Adipose tissue (tissue), 3 donors: ENCODE measurements around the gene NUPR1. TPM values are rescaled to one million over a fixed set of nuclear protein-coding genes. Genes with fewer than 3 reads are reported as not detected.
"Not testable (repeated sequence)": the region's sequence is repeated elsewhere in the genome, so short reads cannot be mapped to it uniquely, and the experiment has no call there.

Source experiments
- H3K27ac ChIP-seq: one replicate; pipeline ENCODE4 v1.5.1; 2013; ENCODE audit warnings: low read depth, low read length
- WGBS, 3 donors: extraction: QIAGEN DNeasy Blood & Tissue Kit; methylation state at CpG; one replicate each; pipeline ENCODE4 v1.1.7; 2013; 5-methylcytosine and 5-hydroxymethylcytosine counted together
- polyA plus RNA-seq, 3 donors: library from polyadenylated mRNA; stranded (reverse); fragments of 200-250 nt; gene quantifications; one replicate each; pipeline ENCODE4 v1.2.3, GENCODE V29; 2013
- donor health status: healthy with polysubstance abuse.
- donor health status: Bipolar disorder and iron deficiency.
- donor health status: healthy.

NUPR1 gene
- polyA plus RNA-seq, 3 donors, result 157 to 190 (median 189) TPM

GRCh38 chr16:28504707-28505404 lies 33.9 kb downstream of the NUPR1 start:
- 62 to 84% (median 67%) methylated on average over 8 of the region's 8 CpGs for WGBS, 3 donors
- H3K27ac ChIP-seq, result no peak overlapping the region

DNA sequence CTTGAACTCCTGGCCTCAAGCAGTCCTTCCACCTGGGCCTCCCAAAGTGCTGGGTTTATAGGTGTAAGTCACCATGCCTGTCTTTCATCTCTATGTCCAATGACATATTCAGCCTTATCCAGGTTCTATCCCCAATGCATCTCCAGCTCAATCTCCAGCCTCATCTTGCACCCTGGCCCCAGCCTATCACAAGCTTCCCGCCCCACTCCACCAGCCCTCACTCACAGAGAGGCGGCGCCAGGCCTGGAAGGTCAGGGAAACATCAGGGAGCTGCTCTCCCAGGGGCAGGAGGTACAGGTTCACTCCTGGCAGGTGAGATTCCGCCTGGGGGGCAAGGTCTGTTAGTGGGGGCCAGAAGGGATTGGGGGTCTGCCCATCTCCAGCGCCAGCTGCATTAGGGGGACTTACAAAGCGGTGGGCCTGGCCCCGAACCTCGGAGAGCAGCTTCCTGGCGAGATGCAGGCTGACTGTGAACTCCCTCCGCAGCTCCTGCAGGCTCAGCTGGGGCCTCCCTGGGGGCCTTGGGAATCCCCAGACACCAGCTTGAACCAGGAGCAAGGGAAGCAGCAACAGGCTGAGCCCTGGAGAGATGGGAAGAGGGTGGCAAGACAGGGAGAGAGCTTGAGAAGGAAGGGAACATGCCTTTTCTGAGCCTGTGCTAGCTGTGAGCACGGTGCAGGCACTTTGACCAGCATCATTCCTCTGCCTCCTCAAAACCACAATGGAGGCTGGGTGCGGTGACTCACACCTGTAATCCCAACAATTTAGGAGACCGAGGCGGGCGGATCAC lies 35.1 kb downstream of the NUPR1 start:
- 80 to 88% (median 82%) methylated on average over 15 of the region's 15 CpGs for WGBS, 3 donors

DNA sequence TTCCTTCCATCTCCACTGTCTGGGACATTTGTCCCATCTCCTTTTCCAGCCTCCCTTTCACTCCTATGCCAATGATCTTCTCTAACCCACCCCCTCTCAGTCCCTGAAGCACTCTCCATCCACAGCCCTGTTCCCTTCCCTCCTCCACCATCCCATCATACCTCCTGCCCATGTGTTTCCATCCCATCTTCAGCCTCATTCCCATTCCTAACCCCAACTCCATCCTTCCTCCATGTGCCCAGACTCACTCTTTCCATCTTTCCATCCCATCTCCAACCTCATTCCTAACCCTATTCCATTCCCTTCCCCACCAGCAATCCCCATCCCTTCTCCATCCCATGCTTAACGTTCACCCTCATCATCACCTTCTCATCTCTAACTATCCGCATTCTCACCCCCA lies 36.5 kb downstream of the NUPR1 start:
- 67 to 85% (median 82%) methylated on average over 2 of the region's 2 CpGs for WGBS, 3 donors
- no peak overlapping the region for H3K27ac ChIP-seq

More for the DNA sequence above, 35.1 kb downstream of the NUPR1 start:
- H3K27ac ChIP-seq, result no peak overlapping the region

DNA sequence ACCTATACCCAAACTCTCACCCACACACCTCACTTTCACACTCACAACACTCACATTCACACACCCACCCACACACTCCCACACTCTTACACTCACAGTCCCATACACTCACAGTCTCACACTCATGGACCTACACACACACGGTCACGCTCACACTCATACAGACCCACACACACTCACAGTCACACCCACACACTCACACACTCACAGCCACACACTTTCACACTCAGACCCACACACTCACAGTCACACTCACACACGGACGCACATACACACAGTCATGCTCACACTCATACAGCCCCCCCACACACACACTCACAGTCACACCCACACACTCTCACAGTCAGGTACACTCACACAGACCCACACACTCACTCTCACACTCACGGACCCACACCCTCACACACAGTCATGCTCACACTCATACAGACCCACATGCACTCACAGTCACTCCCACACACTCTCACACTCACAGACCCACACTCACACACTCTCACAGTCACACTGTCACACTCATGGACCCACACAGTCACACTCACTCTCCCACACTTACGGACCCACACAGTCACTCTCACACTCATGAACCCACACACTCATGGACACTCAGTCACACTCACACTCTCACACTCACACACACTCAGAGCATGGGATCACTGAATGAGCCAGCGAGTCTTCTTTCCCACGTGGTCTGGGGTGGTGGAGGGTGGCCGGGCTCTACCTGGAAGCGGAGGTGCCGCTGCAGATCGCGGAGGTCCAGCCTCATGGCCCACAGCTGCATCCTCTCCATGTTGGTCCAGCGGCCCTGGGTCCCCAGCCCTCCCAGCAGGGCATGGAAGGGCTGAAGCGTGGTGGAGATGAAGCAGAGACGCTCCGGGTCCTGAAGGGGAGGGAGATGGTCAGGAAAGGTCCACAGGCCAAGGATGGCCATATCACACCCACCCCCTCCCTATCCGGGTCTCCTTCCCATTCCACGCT lies 37.2 kb downstream of the NUPR1 start:
- H3K27ac ChIP-seq, result no peak overlapping the region
- WGBS, 3 donors, result 85 to 86% (median 85%) methylated on average over 19 of the region's 19 CpGs

GRCh38 chr16:28500476-28501180 lies 38.1 kb downstream of the NUPR1 start:
- WGBS, 3 donors, result 80 to 91% (median 88%) methylated on average over 18 of the region's 18 CpGs
- not testable (repeated sequence) for H3K27ac ChIP-seq

DNA sequence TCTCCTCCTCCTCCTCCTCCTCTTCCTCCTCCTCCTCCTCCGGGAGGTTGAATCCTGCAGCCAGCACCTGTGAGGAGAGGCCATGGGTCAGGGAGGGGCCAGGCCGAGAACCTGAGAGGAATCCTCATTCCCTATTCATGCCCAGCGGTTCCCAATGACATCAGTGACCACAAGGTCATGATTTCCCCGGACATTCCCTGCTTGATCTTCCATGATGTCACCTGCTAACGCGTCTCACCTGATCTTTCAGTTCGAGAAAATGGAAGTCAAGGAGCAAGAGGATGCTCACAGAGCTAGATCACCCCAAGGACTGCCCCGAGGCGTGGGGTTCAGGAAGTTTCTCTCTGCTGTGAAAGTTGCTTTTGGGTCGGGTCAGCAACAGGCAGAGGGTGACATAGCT lies 38.9 kb downstream of the NUPR1 start:
- H3K27ac ChIP-seq, result no peak overlapping the region
- WGBS, 3 donors, result 74 to 82% (median 82%) methylated on average over 9 to 10 of the region's 10 CpGs

- WGBS, 3 donors, result 85 to 90% (median 89%) methylated on average over 15 of the region's 15 CpGs
- H3K27ac ChIP-seq, result no peak overlapping the region
These were observed 40.0 kb downstream of the NUPR1 start for GRCh38 chr16:28498666-28499381.

DNA sequence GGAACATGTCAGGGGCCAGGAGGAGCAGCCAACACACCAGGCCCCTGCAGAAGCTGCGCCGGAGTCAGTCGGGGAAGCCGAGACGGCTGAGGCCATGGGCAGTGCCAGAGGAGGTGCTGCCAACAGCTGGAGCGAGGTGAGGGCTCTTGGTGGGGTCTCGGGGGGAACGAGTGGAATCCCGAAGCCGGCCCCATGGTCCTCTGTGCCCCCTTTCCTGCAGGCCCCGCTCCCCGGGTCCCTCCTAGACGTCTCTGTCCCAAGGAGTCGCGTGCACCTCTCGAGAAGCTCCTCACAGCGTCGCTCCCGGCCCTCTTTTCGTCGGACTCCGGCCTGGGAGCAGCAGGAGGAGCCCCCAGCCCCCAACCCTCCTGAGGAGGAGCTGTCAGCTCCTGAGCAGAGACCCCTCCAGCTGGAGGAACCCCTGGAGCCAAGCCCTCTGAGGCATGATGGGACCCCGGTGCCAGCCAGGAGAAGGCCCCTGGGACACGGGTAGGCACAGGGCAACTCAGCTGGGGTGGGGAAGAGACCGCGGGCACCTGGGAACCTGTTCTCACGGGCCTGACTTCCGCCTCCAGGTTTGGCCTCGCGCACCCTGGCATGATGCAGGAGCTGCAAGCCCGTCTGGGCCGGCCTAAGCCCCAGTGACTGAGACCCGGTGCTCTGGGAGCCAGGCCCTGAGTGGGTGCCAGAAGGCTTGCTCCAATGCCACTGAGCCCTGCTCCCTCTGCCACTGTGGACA lies 40.7 kb downstream of the NUPR1 start:
- no peak overlapping the region for H3K27ac ChIP-seq
- 87 to 90% (median 88%) methylated on average over 32 to 33 of the region's 33 CpGs for WGBS, 3 donors

DNA sequence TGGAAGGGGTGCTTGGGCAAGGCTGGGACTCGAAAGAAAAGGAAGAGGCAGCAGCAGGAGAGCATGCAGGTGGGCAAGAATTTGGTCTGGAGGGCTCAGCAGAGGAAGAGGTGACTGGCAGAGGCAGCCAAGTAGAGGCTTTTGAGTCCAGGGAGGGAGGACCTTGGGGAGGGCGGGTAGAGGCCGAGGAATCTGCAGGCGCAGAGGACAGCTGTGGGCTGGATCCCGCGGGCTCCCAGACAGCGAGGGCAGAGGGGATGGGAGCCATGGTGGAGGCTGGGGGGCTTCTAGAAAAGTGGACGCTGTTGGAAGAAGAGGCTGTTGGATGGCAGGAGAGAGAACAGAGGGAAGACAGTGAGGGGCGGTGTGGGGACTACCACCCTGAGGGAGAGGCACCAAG lies 41.4 kb downstream of the NUPR1 start:
- no peak overlapping the region for H3K27ac ChIP-seq
- WGBS, 3 donors, result 82 to 83% (median 82%) methylated on average over 8 to 9 of the region's 9 CpGs

GRCh38 chr16:28496844-28497243 lies 41.9 kb downstream of the NUPR1 start:
- 73 to 75% (median 74%) methylated on average over 19 of the region's 19 CpGs for WGBS, 3 donors
- H3K27ac ChIP-seq, result no peak overlapping the region

DNA sequence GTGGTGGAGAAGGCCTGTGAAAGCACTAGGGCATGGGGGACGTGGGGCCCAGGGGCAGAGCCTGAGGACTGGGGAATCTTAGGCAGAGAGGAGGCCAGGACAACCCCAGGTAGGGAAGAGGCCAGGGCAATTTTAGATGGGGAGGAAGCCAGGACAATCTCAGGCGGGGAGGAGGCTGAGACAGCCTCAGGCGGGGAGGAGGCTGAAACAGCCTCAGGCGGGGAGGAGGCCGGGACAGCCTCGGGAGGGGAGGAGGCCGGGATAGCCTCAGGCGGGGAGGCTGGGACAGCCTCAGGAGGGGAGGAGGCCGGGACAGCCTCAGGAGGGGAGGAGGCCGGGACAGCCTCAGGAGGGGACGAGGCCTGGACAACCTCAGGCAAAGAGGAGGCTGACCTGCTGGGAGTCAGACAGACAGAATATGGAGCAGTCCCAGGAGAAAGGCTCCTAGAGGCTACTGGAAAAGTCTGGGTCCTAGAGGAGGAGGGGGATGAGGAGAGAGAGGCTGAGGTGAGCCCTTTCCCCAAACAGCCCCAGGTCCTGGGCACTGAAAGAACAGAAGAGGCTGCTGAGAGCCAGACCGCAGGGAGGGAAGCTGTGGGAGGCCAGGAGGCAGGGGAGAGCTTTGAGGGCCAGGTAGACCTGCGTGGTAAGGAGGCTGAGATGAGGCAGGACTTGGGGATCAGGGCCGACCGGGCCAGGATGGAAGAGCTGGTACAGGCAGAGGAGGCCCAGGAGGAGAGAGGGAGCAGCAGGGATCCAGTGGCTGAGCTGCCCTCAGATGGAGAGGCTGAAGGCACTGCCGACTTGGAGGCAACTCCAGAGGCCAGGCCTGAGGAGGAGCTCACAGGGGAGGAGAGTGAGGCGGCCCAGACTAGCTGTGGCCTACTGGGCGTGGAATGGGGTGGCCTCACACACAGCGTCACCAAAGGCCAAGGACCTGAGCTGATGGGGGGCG lies 42.7 kb downstream of the NUPR1 start:
- WGBS, 3 donors, result 86 to 88% (median 86%) methylated on average over 15 to 20 of the region's 20 CpGs
- H3K27ac ChIP-seq, result no peak overlapping the region

DNA sequence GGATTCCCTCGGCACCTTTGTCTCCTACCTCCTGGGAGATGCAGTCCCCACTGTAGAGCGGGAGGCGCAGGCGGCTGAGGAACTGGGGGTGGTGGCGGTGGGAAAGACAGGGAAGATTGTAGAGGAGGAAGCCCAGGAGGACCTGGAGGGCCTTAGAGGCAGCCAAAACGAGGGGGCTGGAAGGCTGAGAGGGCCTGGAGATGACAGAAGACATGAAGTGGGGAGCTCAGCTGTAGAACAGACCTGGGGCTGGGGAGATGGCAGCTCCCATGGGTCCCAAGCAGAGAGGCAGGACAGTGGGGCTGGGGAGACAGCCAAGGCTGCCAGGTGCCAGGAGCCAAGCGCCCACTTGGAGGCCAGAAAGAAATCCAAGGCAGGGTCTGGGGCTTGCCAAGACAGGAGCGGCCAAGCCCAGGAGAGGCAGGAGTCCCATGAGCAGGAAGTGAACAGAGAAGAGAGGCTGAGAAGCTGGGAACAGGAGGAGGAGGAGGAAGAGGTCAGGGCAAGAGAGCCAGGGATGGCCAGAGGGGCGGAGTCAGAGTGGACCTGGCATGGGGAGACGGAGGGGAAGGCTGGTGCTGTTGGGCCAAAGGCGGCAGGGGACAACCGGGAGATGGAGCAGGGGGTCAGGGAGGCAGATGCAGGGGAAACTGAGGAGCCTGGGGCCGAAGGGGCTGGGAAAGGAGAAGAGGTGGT lies 43.5 kb downstream of the NUPR1 start:
- H3K27ac ChIP-seq, result no peak overlapping the region
- WGBS, 3 donors, result 76 to 83% (median 79%) methylated on average over 13 of the region's 13 CpGs

- 41 to 72% (median 56%) methylated on average over 12 of the region's 12 CpGs for WGBS, 3 donors
- H3K27ac ChIP-seq, result no peak within 1 kb of the TSS
These were observed 44.5 kb downstream of the NUPR1 start, which contains the start of gene APOBR for GRCh38 chr16:28494121-28494851. APOBR (plus strand) TSS chr16:28494643; CDS start chr16:28494682, 39 bp downstream.

DNA sequence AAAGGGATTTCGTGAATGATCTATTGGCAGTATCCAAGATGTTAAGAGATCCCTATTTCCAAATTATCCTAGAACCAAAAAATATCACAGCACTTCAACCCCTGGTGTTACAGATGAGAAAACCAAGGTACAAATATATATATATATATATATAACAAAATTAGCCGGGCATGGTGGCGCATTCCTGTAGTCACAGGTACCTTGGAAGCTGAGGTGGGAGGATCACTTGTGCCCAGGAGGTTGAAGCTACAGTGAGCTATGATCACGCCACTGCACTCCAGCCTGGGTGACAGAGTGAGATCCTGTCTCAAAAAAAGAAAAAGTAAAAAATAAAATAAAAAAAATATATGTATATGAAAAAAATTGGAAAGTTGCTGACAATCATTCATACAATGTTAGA lies 46.3 kb downstream of the NUPR1 start:
- WGBS, 3 donors, result 42 to 55% (median 53%) methylated on average over 4 of the region's 4 CpGs
- no peak overlapping the region for H3K27ac ChIP-seq
